TTC549 (cell line): Measurements from ENCODE around the gene ZBTB8B.

Experiments used
- FAIRE-seq: peaks from 2 replicates; lab custom pipeline; 2012; peaks lifted over from hg19 to GRCh38; lab: Jason Lieb, UNC

The ZBTB8B gene

DNA sequence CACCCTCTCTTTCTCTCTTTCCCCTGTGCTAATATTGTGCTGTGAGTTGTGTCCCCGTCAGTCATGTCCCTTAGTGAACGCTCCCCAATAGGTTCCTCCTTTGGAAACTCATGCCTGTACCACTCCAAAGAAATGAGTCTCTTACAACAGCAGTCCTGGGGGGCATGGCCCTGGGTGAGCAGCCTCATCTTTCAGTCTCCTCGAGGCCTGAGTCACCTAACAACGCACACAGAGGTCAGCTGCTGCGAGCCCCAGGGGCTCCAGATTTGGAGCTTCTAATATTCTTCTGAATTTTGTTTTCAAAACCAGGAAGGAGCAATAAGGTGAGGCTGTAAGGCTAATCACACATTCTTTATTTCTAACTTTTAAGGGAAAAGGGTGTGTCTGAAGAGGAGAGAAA, 43.9 kb downstream of the ZBTB8B start:
- no peak for FAIRE-seq

DNA sequence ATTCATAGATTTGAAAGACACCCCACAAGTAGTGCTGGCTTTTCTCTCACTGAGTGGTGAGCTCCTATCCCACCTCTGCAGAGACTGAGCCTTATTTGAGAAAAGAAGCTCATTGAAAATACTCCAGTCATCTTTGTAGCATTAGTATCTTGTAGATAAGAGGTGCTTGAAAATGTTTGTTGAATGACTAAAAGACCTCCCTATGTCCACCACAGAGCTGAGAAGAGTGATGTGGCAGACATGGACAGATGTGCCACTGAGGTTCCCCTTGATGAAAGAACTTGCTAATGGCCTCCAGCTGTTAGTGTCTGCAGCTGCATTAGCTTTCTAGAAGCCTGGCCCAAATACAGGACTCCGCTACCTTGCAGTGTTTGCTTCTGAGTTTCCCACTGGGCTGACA, 45.1 kb downstream of the ZBTB8B start:
- no peak for FAIRE-seq
